Measurements from ENCODE around the gene DRAXIN. TPM values are rescaled to one million over a fixed set of nuclear protein-coding genes. Genes with fewer than 3 reads are reported as not detected.

Gene DRAXIN
- total RNA-seq, 2 experiments from 2014 or later: 0.15 to 0.19 TPM

DNA sequence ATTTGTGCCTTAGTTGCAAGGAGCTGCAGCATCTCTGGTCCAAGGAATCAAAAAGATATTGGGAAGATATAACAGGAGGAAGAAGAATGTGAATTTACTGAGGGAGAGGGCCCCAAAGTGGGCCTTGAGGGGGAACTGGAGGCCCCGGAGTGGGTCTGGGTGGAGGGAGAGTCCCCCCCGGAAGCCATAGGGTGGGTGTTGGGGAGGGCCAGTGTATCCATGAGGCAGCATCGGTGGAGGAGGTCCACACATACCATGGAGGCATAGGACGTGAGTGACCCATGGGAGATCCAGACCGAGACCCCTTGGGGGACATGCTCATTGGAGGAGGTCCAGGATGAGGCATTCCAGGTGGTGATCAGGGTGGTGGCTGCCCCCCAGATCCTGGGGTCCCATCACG, 69.8 kb downstream of the DRAXIN start:
- H3K27ac ChIP-seq (ENCODE audit: low read depth, low read length, poor library complexity, severe bottlenecking): no peak overlapping the region
- ChIA-PET CTCF (ENCODE audit: unreplicated experiment) (no interaction called here), POLR2A (no interaction called here)
- no peaks in the 10 kb centered on the region for H3K36me3 ChIP-seq (ENCODE audit: insufficient read depth, low read length)
- H2AFZ ChIP-seq (ENCODE audit: low read length): no peak overlapping the region
- TF ChIP-seq EZH2phosphoT487 (IDR thresholded peaks at IDR 0.05; ENCODE audit: borderline replicate concordance, low read depth, low read length): no peak
- TF ChIP-seq, protein P1, sequence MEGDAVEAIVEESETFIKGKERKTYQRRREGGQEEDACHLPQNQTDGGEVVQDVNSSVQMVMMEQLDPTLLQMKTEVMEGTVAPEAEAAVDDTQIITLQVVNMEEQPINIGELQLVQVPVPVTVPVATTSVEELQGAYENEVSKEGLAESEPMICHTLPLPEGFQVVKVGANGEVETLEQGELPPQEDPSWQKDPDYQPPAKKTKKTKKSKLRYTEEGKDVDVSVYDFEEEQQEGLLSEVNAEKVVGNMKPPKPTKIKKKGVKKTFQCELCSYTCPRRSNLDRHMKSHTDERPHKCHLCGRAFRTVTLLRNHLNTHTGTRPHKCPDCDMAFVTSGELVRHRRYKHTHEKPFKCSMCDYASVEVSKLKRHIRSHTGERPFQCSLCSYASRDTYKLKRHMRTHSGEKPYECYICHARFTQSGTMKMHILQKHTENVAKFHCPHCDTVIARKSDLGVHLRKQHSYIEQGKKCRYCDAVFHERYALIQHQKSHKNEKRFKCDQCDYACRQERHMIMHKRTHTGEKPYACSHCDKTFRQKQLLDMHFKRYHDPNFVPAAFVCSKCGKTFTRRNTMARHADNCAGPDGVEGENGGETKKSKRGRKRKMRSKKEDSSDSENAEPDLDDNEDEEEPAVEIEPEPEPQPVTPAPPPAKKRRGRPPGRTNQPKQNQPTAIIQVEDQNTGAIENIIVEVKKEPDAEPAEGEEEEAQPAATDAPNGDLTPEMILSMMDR (conservative IDR thresholded peaks at IDR 0.05; ENCODE audit: low read length): no peak
- peaks cover 4% of the 10 kb centered on the region for H3K4me1 ChIP-seq (ENCODE audit: insufficient read depth, low read length, poor library complexity, severe bottlenecking)
- BruUV-seq (replicated peaks): no TSS peak
- no peaks in the 10 kb centered on the region for H3K9me3 ChIP-seq (ENCODE audit: low read length)
- H4K20me1 ChIP-seq (ENCODE audit: insufficient read depth, low read length): no peaks in the 10 kb centered on the region
- no peaks in the 10 kb centered on the region for H3K79me2 ChIP-seq (ENCODE audit: insufficient read depth, low read depth, low read length)
- H3K4me3 ChIP-seq (ENCODE audit: low read depth, low read length, poor library complexity, severe bottlenecking): no peak overlapping the region
- no peaks in the 10 kb centered on the region for H3K9me2 ChIP-seq (ENCODE audit: insufficient read depth, low read length)
- intact Hi-C loops (cut with micrococcal nuclease; ENCODE audit: unreplicated experiment): no loop called here
- H3K4me2 ChIP-seq (ENCODE audit: low read length): no peak overlapping the region
- DNase-seq (ENCODE audit: low spot score): no peak

DNA sequence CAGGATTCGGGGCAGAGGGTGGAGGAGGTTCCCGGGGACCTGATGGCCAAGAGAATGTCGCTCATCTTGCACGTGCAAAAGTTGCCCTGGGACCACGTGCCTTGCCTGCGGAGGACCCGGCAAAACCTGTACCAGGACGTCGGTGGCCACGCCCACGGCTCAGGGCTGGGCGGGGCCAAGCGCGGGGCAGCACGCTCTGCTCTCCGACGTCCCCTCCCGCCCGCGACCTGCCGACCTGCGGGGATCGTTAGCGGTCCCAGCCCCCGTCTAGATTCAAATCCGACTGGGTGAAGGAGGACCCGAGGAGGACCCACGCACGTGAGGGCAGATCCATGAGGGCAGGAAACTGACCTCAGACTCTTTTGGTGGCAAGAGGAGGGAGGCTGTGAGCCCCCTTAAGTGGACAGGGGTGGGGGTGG, 70.5 kb downstream of the DRAXIN start, which contains the start of gene C1orf167:
Gene C1orf167 (plus strand): TSS at position 206 of the 419 bp plus-strand sequence. CDS start 2,208 bp downstream, outside the sequence.
- CTCF ChIA-PET (ENCODE audit: unreplicated experiment): no interaction called here
- no peak within 1 kb of the TSS for H3K27ac ChIP-seq (ENCODE audit: low read depth, low read length, poor library complexity, severe bottlenecking)
- no peaks in the 10 kb centered on the region for H3K9me3 ChIP-seq (ENCODE audit: low read length)
- no peaks in the 10 kb centered on the region for H4K20me1 ChIP-seq (ENCODE audit: insufficient read depth, low read length)
- peak within 1 kb of the TSS; percentile 35; the same call in 1 of the 2 replicates for H3K4me2 ChIP-seq (ENCODE audit: low read length)
- H3K9me2 ChIP-seq (ENCODE audit: insufficient read depth, low read length): no peaks in the 10 kb centered on the region
- TF ChIP-seq, protein P1 (conservative IDR thresholded peaks at IDR 0.05; ENCODE audit: low read length): no peak
- TF ChIP-seq EZH2phosphoT487 (IDR thresholded peaks at IDR 0.05; ENCODE audit: borderline replicate concordance, low read depth, low read length): no peak
- no peaks in the 10 kb centered on the region for H3K79me2 ChIP-seq (ENCODE audit: insufficient read depth, low read depth, low read length)
- no peak within 1 kb of the TSS for H2AFZ ChIP-seq (ENCODE audit: low read length)
- BruUV-seq (replicated peaks): no TSS peak
- intact Hi-C loops (cut with micrococcal nuclease; ENCODE audit: unreplicated experiment): no loop called here
- H3K36me3 ChIP-seq (ENCODE audit: insufficient read depth, low read length): no peaks in the 10 kb centered on the region
- no peak for DNase-seq (ENCODE audit: low spot score)
- peaks cover 4% of the 10 kb centered on the region for H3K4me1 ChIP-seq (ENCODE audit: insufficient read depth, low read length, poor library complexity, severe bottlenecking)
- H3K4me3 ChIP-seq (ENCODE audit: low read depth, low read length, poor library complexity, severe bottlenecking): no peak within 1 kb of the TSS
- POLR2A ChIA-PET: no interaction called here

DNA sequence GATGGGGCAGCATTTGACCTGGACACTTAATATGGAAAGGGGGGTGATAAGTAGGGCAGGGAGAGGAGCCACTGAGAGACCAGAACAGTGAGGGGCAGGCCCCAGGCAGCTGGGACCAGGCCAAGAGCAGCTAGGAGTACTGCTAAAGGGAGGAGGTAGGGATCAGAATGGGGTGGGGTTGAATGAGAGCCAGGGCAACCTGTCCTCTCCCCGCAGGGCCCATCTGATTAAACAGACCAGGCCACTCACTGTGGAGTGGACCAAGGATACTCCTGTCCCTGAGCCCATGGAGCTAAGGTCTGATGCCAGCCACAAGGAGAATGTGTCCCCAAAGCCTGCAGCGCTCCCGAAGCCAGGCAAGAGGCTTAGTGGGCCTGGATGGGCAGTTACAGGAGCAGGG, 72.6 kb downstream of the DRAXIN start:
- H3K9me2 ChIP-seq (ENCODE audit: insufficient read depth, low read length): no peaks in the 10 kb centered on the region
- no peak overlapping the region for H3K27ac ChIP-seq (ENCODE audit: low read depth, low read length, poor library complexity, severe bottlenecking)
- ChIA-PET POLR2A (no interaction called here), CTCF (ENCODE audit: unreplicated experiment) (no interaction called here)
- H3K4me1 ChIP-seq (ENCODE audit: insufficient read depth, low read length, poor library complexity, severe bottlenecking): peaks cover 4% of the 10 kb centered on the region
- intact Hi-C loops (cut with micrococcal nuclease; ENCODE audit: unreplicated experiment): no loop called here
- no peak overlapping the region for H2AFZ ChIP-seq (ENCODE audit: low read length)
- no peaks in the 10 kb centered on the region for H4K20me1 ChIP-seq (ENCODE audit: insufficient read depth, low read length)
- no peak overlapping the region for H3K4me2 ChIP-seq (ENCODE audit: low read length)
- no peaks in the 10 kb centered on the region for H3K9me3 ChIP-seq (ENCODE audit: low read length)
- no peaks in the 10 kb centered on the region for H3K79me2 ChIP-seq (ENCODE audit: insufficient read depth, low read depth, low read length)
- BruUV-seq (replicated peaks): no TSS peak
- H3K36me3 ChIP-seq (ENCODE audit: insufficient read depth, low read length): no peaks in the 10 kb centered on the region
- no peak overlapping the region for H3K4me3 ChIP-seq (ENCODE audit: low read depth, low read length, poor library complexity, severe bottlenecking)
- DNase-seq (ENCODE audit: low spot score): no peak
- TF ChIP-seq EZH2phosphoT487 (IDR thresholded peaks at IDR 0.05; ENCODE audit: borderline replicate concordance, low read depth, low read length): no peak
- TF ChIP-seq, protein P1 (conservative IDR thresholded peaks at IDR 0.05; ENCODE audit: low read length): no peak

Measured in OCI-LY7 (cell line).